ENCODE data around the gene EFCAB6. TPM values are rescaled to one million over a fixed set of nuclear protein-coding genes. Genes with fewer than 3 reads are reported as not detected.
A peak's percentile ranks its signal among the peaks of the same experiment; 100 is the strongest.

The EFCAB6 gene
- total RNA-seq, 1 donor from 2014 or later, result 8.4 TPM

GRCh38 chr22:43819421-43819921 lies 7.4 kb upstream of the EFCAB6 start:
- no peak for DNase-seq (ENCODE audit: low read depth)

DNA sequence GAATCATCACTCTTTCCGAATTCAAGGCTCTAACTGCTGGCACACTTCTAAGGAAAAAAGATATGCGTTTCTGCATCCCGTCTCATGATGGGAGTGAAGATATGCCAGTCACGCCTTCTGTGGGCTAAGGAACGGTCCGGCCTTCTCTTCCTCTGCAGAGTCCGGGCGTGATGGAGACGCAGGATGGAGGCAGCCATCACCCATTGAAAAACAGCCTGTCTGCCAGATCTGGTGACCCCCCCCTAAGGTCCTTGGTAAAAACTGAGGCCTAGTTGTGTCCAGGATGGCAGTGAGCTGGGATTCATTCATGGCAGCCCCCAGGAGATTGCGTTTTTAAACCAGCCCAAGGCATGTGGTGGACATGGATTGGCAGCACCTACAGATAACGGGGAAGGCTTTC lies 6.9 kb upstream of the EFCAB6 start:
- no peak for DNase-seq (ENCODE audit: low read depth)

DNA sequence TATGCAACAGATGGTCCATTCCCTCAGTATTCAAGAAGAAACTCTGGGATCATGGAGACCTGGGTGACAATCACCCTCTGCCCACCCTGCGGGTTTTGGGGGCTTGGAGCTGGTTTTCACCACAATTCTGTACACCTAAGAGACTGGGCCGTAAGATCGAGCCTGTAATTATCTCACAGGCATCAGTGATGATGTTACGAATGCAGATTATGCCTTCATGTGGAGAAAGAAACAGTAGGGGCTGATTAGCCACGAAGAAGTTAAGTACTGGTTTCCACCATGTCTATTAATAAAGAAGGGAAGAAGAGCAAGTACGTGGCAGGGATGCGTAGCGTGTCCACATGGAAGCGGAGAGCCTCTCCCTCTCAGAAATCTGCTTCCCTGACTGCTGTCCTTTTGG lies 5.3 kb upstream of the EFCAB6 start:
- DNase-seq (ENCODE audit: low read depth), result no peak

GRCh38 chr22:43814264-43814663 lies 2.2 kb upstream of the EFCAB6 start:
- no peak for DNase-seq (ENCODE audit: low read depth)

GRCh38 chr22:43812890-43813289 lies 785 bp upstream of the EFCAB6 start:
- DNase-seq (ENCODE audit: low read depth), result no peak

DNA sequence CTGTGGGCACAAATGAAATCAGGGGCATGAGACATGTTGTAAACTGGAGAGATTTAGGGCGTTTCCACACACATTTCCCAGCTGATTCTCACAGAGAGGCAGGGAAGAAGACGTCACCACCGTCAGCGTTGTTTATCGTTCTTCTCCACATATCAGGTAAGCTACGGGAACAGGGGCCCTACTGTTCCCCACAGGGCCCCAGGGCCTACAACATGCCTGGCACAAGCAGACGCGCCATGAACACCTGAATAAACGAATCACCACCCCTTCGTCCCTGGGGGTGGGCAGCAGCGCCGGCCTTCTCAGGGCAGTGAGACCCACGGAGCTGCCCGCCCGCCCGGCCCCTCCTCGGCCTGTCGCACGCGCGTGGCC lies 342 bp downstream of the EFCAB6 start:
- peak; percentile 49 for DNase-seq (ENCODE audit: low read depth)

- no peak for DNase-seq (ENCODE audit: low read depth)
Measured at GRCh38 chr22:43802897-43803495, 9.1 kb downstream of the EFCAB6 start.

GRCh38 chr22:43800970-43801369 lies 11.1 kb downstream of the EFCAB6 start:
- DNase-seq (ENCODE audit: low read depth), result no peak

DNA sequence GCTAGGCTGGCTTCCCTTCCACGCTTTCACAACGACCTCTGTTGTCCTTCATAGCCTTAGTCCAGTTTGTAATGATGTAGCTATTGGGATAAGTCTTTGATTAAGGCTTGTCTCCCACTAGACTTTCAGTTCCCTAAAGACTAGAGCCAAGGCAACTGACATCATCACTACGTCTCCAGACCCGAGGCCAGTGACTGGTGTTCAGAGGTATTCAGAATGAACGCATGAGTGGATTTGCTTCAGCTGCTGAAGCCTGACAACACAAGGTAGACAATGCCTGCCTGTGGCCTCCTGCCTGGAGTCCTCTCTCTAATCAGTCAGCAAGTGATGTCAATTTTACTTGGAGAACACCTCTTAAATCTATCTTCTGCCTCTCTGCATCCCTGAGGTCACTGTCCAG lies 13.6 kb downstream of the EFCAB6 start:
- peak; percentile 87 for DNase-seq (ENCODE audit: low read depth)

- DNase-seq (ENCODE audit: low read depth), result peak; percentile 16
Measured at GRCh38 chr22:43796567-43796966, 15.5 kb downstream of the EFCAB6 start.

DNA sequence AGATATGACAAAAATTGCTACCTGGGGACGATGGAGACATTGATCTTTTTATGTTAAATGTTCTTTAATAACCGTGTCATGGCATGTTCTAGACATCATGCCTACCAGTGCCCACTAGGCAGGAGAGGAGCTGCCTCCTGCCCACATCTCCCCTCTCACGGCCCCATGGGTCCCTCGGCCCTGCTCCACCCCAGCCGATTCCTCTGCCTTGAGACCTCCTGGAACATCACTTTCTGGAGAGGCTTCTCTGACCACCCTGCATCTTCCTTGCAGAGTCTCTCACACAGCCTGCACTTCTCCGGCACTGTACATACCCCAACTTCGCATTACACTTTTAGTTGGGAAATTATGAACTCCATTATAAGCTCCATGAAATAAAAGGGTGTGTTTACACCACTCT lies 16.8 kb downstream of the EFCAB6 start:
- DNase-seq (ENCODE audit: low read depth), result no peak

GRCh38 chr22:43792905-43793304 lies 19.2 kb downstream of the EFCAB6 start:
- DNase-seq (ENCODE audit: low read depth), result no peak

DNA sequence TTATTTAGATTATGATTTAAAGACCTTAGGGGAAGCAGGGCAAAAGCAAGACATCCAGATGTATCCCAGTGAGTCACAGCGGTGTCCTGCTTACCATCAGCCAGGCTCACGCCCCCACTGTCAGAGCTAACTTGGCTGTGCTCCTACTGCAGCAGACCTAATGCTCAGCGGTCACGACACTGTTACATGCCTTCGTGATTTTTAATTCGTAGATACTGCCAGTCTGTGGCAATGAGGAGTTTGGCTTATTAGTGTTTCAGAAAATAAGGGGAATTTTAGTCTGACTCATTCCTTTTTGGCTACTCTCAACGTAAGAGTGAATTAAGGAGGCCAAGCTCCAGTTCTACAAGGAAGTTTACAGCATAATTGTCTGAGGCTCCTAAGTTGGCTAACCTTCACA lies 22.7 kb downstream of the EFCAB6 start:
- DNase-seq (ENCODE audit: low read depth), result peak; percentile 97

GRCh38 chr22:43783777-43784176 lies 28.3 kb downstream of the EFCAB6 start:
- DNase-seq (ENCODE audit: low read depth), result no peak

DNA sequence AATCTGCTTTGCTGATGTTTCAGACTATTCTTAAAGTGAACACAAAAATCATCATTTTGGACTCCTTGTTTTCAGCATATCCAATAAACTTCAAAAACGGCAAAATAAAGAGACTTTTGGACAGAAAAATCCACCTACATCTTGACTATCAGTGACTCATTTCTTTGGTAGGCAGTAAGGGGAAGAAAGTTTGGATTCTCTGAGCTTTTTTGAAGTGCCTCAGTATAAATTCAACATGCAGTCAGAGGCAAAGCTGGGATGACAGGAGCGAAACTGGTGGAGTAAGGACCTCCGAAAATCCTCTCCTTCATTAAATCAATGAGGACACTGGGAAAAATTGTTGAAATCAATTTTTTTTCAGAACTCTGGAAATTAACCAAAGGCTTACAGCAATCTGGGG lies 29.7 kb downstream of the EFCAB6 start:
- no peak for DNase-seq (ENCODE audit: low read depth)

DNA sequence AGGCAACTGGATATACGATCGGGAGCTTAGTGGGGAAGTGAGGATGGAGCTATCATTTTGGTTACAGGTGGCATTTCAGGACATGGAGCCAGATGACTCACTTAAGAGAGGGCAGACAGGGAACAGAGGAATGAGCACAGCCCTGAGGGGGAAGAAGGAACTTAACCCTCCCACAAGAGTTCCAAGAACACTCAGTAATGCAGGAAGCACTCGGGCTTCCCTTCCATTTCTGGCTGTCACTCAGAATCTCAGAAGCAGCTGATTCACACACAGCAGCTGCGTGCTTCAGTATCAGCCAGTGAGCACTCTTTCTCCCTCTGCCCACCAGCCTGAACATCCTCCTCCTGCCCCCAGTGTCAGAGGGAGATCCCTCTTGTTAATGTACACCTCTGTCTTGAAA lies 34.8 kb downstream of the EFCAB6 start:
- peak; percentile 78 for DNase-seq (ENCODE audit: low read depth)

DNA sequence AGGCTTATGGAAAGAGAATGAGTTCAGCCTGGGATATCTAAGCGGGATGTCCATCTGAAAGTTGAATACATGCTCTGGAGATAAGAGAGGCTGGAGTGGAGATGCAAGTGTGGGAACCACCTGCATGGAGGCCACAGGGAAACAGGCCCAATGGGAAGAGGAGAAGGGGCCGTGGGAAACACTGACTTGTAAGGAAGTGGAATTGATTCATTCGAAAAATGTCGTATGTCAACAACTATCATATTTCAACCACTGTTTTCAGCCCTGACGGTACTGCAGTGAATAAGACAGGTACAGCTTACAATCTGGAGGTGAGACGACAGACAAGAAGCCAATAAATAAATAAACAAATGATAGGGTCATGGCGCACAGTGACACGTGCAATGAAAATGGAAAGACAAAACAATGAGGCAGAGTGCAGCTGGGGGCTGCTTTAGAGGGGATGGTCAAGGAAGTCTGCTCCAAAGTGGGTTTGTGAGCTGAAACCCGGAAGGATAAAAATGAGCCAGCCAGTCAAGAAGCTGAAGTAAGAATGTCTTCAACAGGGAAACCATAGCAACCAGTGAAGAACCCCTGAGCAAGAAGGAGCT lies 35.9 kb downstream of the EFCAB6 start:
- no peak for DNase-seq (ENCODE audit: low read depth)

DNA sequence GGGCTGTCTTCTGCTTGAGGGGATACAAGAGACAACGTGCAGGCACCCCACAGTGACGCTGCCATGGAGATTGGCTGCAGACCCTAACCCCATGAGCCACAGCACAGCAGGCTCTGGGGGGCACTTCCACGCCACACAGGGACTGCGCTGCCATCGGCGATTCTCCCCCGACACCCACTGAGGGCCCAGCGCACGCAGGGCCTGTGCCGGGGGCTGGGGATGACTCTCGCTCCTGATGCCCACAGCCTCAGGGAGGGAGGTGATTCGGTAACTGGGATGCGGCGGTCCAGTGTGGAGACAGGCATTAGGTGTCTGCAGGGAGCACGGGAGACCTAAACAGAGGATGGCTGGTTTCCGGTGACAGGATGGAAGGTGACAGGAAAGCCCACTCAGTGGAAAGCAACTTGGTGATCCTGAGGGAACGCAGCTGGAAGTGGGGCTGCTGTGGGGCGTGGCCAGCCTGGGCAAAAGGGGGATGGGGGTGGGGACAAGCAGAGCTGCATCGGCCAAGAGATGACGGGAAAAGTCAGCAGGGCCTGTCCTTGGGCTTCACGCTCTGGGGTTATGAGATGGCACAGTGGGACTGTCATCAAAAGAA lies 37.7 kb downstream of the EFCAB6 start:
- DNase-seq (ENCODE audit: low read depth), result no peak

DNA sequence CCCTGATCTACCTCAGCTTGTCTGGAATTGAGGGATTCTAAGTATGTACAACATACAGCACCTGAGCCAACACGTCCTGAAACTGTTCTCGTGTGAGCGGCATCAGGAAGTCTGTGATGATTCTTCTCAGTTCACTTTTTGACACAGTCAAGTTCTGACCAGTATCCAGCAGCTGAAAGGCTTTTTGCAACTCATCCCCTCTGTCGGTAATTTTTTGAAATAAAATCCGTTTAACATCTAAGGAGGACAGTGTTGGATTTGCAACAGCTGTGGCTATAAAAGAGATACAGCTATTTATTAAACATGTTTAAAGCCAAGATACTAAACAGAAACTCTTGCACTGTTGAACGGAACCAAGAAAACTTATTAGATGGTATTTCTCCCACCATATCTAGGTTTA lies 39.3 kb downstream of the EFCAB6 start:
- no peak for DNase-seq (ENCODE audit: low read depth)

DNA sequence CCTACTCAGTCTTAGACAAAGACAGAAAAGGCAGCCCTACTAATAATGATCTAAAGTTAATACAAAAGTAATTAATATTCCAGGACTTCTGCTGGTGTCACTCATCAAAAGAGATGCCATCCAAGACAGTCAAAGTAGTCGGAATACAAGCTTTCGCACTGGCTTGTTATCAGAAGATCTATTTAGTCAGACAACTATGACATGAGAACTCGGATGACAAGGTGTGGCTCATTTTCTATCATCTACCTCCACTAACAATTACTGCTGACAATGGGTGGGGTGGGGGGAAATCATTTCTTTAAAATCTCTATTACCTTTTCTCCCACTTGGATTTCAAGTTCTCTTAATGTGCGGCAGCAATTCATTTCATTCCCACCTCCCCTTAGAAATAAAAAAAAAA lies 56.7 kb downstream of the EFCAB6 start:
- no peak for DNase-seq (ENCODE audit: low read depth)

GRCh38 chr22:43755011-43755410 lies 57.1 kb downstream of the EFCAB6 start:
- no peak for DNase-seq (ENCODE audit: low read depth)

DNA sequence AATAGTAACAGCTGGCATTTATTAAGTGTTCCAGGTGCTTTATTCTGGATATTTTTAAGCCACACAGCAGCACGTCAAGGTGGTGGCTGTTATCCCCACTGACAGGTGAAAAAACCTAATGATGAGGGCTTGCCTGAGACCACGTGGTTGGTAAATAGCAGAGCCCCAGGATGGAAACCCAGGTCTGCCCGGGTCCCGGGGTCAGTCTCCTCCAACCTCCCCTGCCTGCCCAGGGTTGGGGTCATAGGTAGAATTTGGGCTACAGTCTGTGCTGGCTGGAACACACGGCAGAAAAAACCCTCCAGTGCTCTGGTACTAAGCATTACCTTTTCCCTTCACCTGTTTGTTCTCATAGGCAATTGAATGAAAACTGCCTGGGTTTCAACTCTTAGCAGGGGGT lies 57.9 kb downstream of the EFCAB6 start:
- DNase-seq (ENCODE audit: low read depth), result no peak

GRCh38 chr22:43753688-43754087 lies 58.4 kb downstream of the EFCAB6 start:
- no peak for DNase-seq (ENCODE audit: low read depth)

DNA sequence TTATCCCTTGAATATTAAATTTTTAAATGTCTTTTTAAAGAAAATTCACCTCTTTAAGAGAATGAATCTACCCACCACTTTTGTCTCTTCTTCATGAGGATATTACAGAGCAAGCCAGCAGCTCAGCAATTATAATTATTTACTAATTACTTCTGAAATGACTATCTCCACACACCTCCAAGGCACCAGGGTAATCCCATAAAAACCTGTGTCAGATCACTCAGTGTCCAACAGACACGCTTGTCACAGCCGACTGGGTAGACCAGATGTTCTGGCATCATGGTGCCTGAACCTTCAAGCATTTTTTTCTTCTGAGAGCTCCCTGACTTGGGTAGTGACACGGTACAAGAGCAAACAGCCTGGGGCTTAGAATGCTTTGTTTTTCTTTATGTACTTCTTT lies 61.4 kb downstream of the EFCAB6 start:
- peak; percentile 5 for DNase-seq (ENCODE audit: low read depth)

Data from renal cortical epithelial cell (primary cell).